Upper lobe of right lung (tissue), 1 donor: ENCODE data around the gene DDI1. TPM values are rescaled to one million over a fixed set of nuclear protein-coding genes. Genes with fewer than 3 reads are reported as not detected.

Source experiments
- ATAC-seq: fragments of 200-7000 bp; cut with Tn5 transposase; one replicate; pipeline ENCODE4 v1.9.1; 2020; ENCODE audit warnings: mild to moderate bottlenecking, moderate library complexity
- DNase-seq: peaks from one replicate; pipeline ENCODE4 v3.0.0-alpha.2; 2020
- H3K27ac ChIP-seq: fragments of 200-600 bp; one replicate; pipeline ENCODE4 v1.8.0; 2022
- H3K27me3 ChIP-seq: fragments of 200-600 bp; one replicate; pipeline ENCODE4 v1.8.0; 2022; ENCODE audit warnings: mild to moderate bottlenecking
- H3K36me3 ChIP-seq: fragments of 200-600 bp; one replicate; pipeline ENCODE4 v1.8.0; 2022
- H3K4me1 ChIP-seq: fragments of 200-600 bp; one replicate; pipeline ENCODE4 v1.8.0; 2022
- H3K4me3 ChIP-seq: fragments of 200-600 bp; one replicate; pipeline ENCODE4 v1.8.0; 2022; ENCODE audit warnings: mild to moderate bottlenecking
- H3K9me3 ChIP-seq: fragments of 200-600 bp; one replicate; pipeline ENCODE4 v1.8.0; 2022
- CTCF ChIP-seq: fragments of 200-600 bp; IDR thresholded peaks from one replicate; pipeline ENCODE4 v1.8.0; 2022; ENCODE audit warnings: antibody characterized with exemption
- intact Hi-C: fragments of 100-400 bp; cut with DNase I; formaldehyde crosslinking; loops from one replicate; pipeline ENCODE4 v1.11.0; 2022
- total RNA-seq: library from RNA; stranded (reverse); fragmentation: NEBNext Ultra II Directional; extraction: Animal tissue kit (Norgen Biotek cat#: 25700); gene quantifications from one replicate; pipeline ENCODE4 v1.2.1, GENCODE V29; 2021
- donor health status: DM: no; HTN: yes; CAD: no; lungs with severe emphysema.

The DDI1 gene
- total RNA-seq, 1 donor from 2014 or later: not detected

GRCh38 chr11:104076455-104076854, 40.0 kb downstream of the DDI1 start:
- Histone ChIP-seq H3K27me3 (no peaks in the 10 kb centered on the region), H3K4me3 (no peak overlapping the region), H3K9me3 (no peaks in the 10 kb centered on the region), H3K27ac (no peak overlapping the region), H3K36me3 (no peaks in the 10 kb centered on the region), H3K4me1 (no peaks in the 10 kb centered on the region)
- ATAC-seq (no peak), DNase-seq (no peak)
- intact Hi-C loops: no loop called here
- no peak for TF ChIP-seq CTCF

GRCh38 chr11:104078245-104078644, 41.8 kb downstream of the DDI1 start:
- no peak overlapping the region for H3K4me3 ChIP-seq
- ATAC-seq (no peak), DNase-seq (no peak)
- no peaks in the 10 kb centered on the region for H3K4me1 ChIP-seq
- H3K27me3 ChIP-seq: no peaks in the 10 kb centered on the region
- no peaks in the 10 kb centered on the region for H3K9me3 ChIP-seq
- no peak overlapping the region for H3K27ac ChIP-seq
- intact Hi-C loops: no loop called here
- no peaks in the 10 kb centered on the region for H3K36me3 ChIP-seq
- no peak for TF ChIP-seq CTCF

- Histone ChIP-seq H3K4me1 (no peaks in the 10 kb centered on the region), H3K27me3 (no peaks in the 10 kb centered on the region), H3K4me3 (no peak overlapping the region), H3K27ac (no peak overlapping the region), H3K36me3 (no peaks in the 10 kb centered on the region), H3K9me3 (no peaks in the 10 kb centered on the region)
- no peak for TF ChIP-seq CTCF
- ATAC-seq (no peak), DNase-seq (no peak)
- intact Hi-C loops: no loop called here
Measured at GRCh38 chr11:104078995-104079394, 42.6 kb downstream of the DDI1 start.

GRCh38 chr11:104086621-104087020, 50.2 kb downstream of the DDI1 start:
- ATAC-seq: no peak
- intact Hi-C loops: no loop called here
- H3K36me3 ChIP-seq: no peaks in the 10 kb centered on the region
- H3K4me1 ChIP-seq: no peaks in the 10 kb centered on the region
- no peaks in the 10 kb centered on the region for H3K9me3 ChIP-seq
- H3K27ac ChIP-seq: no peak overlapping the region
- TF ChIP-seq CTCF: no peak
- no peak overlapping the region for H3K4me3 ChIP-seq
- H3K27me3 ChIP-seq: no peaks in the 10 kb centered on the region
- DNase-seq: no peak

Other genes with a start within 250 kb of the DDI1 start
- gene PDGFD, start 127.5 kb downstream of the DDI1 start, total RNA-seq: 5.0 TPM